Stimulated activated CD4-positive, alpha-beta T cell treated with anti-CD3 and anti-CD28 coated beads, Interleukin-2, amount 100 ng/mL, for 24 hours (primary cell): ENCODE results near the gene C16orf92.
"Not testable (repeated sequence)": the region's sequence is repeated elsewhere in the genome, so short reads cannot be mapped to it uniquely, and the experiment has no call there.

ENCODE experiments used
- DNase-seq, 2 donors: peaks; one replicate each; pipeline ENCODE4 v3.0.0-alpha.2; 2020

The C16orf92 gene

GRCh38 chr16:30027588-30028437 is 4.8 kb downstream of the C16orf92 start:
- no peak for DNase-seq

- DNase-seq = no peak
Observed at GRCh38 chr16:30028438-30029076, 5.6 kb downstream of the C16orf92 start.

- DNase-seq = no peak
Observed at GRCh38 chr16:30030011-30030685, 7.2 kb downstream of the C16orf92 start.

- DNase-seq = no peak
Observed at GRCh38 chr16:30030841-30031413, 7.9 kb downstream of the C16orf92 start, which contains the start of gene TLCD3B. Gene TLCD3B, minus strand, starts transcription at chr16:30031271. Its CDS starts 744 bp downstream, at chr16:30030527.

GRCh38 chr16:30031477-30031918 is 8.5 kb downstream of the C16orf92 start:
- DNase-seq = no peak

- peak; percentile 68 to 70 for DNase-seq
Observed at GRCh38 chr16:30032083-30032819, 9.3 kb downstream of the C16orf92 start.

GRCh38 chr16:30033270-30033669 is 10.3 kb downstream of the C16orf92 start:
- DNase-seq = no peak

GRCh38 chr16:30040221-30040620 is 17.2 kb downstream of the C16orf92 start:
- DNase-seq = no peak

- DNase-seq = not testable (repeated sequence)
Observed at GRCh38 chr16:30040690-30041089, 17.7 kb downstream of the C16orf92 start.

GRCh38 chr16:30041841-30042240 is 18.8 kb downstream of the C16orf92 start:
- no peak for DNase-seq

- DNase-seq = no peak
Observed at GRCh38 chr16:30046178-30046577, 23.2 kb downstream of the C16orf92 start.

GRCh38 chr16:30046588-30046987 is 23.6 kb downstream of the C16orf92 start:
- DNase-seq = no peak

GRCh38 chr16:30049871-30050270 is 26.9 kb downstream of the C16orf92 start:
- no peak for DNase-seq

GRCh38 chr16:30051518-30051917 is 28.5 kb downstream of the C16orf92 start:
- no peak for DNase-seq

- DNase-seq = peak; percentile 94 to 97
Observed at GRCh38 chr16:30052671-30053372, 29.8 kb downstream of the C16orf92 start.

- no peak for DNase-seq
Observed at GRCh38 chr16:30053376-30054015, 30.5 kb downstream of the C16orf92 start.

- no peak for DNase-seq
Observed at GRCh38 chr16:30054451-30054850, 31.5 kb downstream of the C16orf92 start.

- DNase-seq = peak; percentile 66 to 69
Observed at GRCh38 chr16:30054959-30055553, 32.1 kb downstream of the C16orf92 start.

GRCh38 chr16:30060346-30060745 is 37.3 kb downstream of the C16orf92 start:
- DNase-seq = no peak

GRCh38 chr16:30060836-30061554 is 38.0 kb downstream of the C16orf92 start:
- no peak for DNase-seq
